Measurements from ENCODE around the gene LTBP2.

DNA sequence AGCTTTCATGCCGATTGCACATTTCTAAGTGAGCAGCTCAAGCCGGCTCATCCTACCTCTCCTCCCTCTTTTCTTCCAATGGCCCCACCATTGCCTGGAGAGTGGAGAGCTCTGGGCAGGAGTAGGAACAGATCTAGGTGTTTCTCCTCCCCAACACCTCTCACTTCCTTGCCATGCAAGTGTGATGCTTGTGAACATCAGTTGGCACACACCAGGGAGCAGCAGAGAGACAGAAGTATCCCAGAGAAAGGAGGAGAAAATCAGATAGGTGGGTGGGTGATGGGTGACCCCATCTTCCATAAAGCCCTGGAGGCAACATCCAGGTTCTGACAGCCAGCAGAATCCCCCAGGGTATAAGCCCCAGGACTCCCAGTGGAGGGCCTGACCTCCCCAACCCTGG, 146.7 kb downstream of the LTBP2 start:
- no peak for TF ChIP-seq FOSL2 (IDR thresholded peaks at IDR 0.05)
- no peak for TF ChIP-seq FOSL2 (CRISPR knock-in tag; IDR thresholded peaks at IDR 0.05)
- no peak for TF ChIP-seq ZFP36 (IDR thresholded peaks at IDR 0.05; ENCODE audit: borderline replicate concordance, partially characterized antibody)
- no peak for TF ChIP-seq CTCF (IDR thresholded peaks at IDR 0.05)
- TF ChIP-seq SMC3 (IDR thresholded peaks at IDR 0.05), result no peak
